SU-DHL-6 (cell line): ENCODE data around the gene ARF3.

Source experiments
- H2AFZ ChIP-seq: fragments of 200-600 bp; sonication (generic); 2 replicates; pipeline ENCODE4 v1.6.1; 2014; ENCODE audit warnings: low read depth, mild to moderate bottlenecking, moderate library complexity, mixed read lengths, antibody characterized with exemption, low read length; ENCODE audit not compliant: severe bottlenecking
- H3F3A ChIP-seq: fragments of 200-600 bp; shearing (Covaris generic); 2 replicates; pipeline ENCODE4 v1.6.0; 2016; ENCODE audit warnings: antibody characterized with exemption, mild to moderate bottlenecking; ENCODE audit not compliant: insufficient read depth
- H3K27ac ChIP-seq: fragments of 200-600 bp; sonication (generic); 2 replicates; pipeline ENCODE4 v1.5.1; 2016; ENCODE audit warnings: low read depth, mild to moderate bottlenecking, low read length, moderate library complexity, mixed read lengths
- H3K27me3 ChIP-seq: fragments of 200-600 bp; sonication (generic), shearing (Covaris generic); 2 replicates; pipeline ENCODE4 v1.6.0; 2014; ENCODE audit warnings: mild to moderate bottlenecking, low read length
- H3K36me3 ChIP-seq: fragments of 200-600 bp; sonication (generic); 2 replicates; pipeline ENCODE4 v1.6.1; 2014; ENCODE audit warnings: mild to moderate bottlenecking, low read length, mixed read lengths
- H3K4me2 ChIP-seq: fragments of 300-600, 200-600 bp; shearing (Covaris generic), sonication (generic); 2 replicates; pipeline ENCODE4 v1.6.0; 2014; ENCODE audit warnings: low read length, low read depth, mild to moderate bottlenecking; ENCODE audit not compliant: poor library complexity, severe bottlenecking
- H3K4me3 ChIP-seq: fragments of 200-600 bp; sonication (generic); 2 replicates; pipeline ENCODE4 v1.5.1; 2014; ENCODE audit warnings: antibody characterized with exemption, low read length, mild to moderate bottlenecking, mixed read lengths; ENCODE audit not compliant: insufficient read depth, poor library complexity, severe bottlenecking
- H3K79me2 ChIP-seq: fragments of 200-600 bp; sonication (generic); 2 replicates; pipeline ENCODE4 v1.6.1; 2014; ENCODE audit warnings: mild to moderate bottlenecking, low read length, moderate library complexity; ENCODE audit not compliant: insufficient read depth
- H3K9ac ChIP-seq: fragments of 200-600 bp; sonication (generic); 2 replicates; pipeline ENCODE4 v1.7.0; 2014; ENCODE audit warnings: mild to moderate bottlenecking, low read length
- H3K9me2 ChIP-seq: fragments of 200-600 bp; sonication (generic); replicated peaks from 2 replicates; pipeline ENCODE4 v1.6.1; 2014; ENCODE audit warnings: low read length; ENCODE audit not compliant: insufficient read depth
- H3K9me3 ChIP-seq: fragments of 200-600 bp; sonication (generic); 2 replicates; pipeline ENCODE4 v1.6.1; 2014; ENCODE audit warnings: low read length, mixed read lengths; ENCODE audit not compliant: insufficient read depth
- H4K20me1 ChIP-seq: fragments of 200-600 bp; sonication (generic); 2 replicates; pipeline ENCODE4 v1.6.1; 2014; ENCODE audit warnings: low read depth, mild to moderate bottlenecking, antibody characterized with exemption, low read length, moderate library complexity, mixed read lengths
- CTCF ChIP-seq: fragments of 200-600 bp; sonication (generic); IDR thresholded peaks from one replicate; pipeline ENCODE4 v1.5.1; 2017; ENCODE audit warnings: antibody characterized with exemption, mild to moderate bottlenecking, low read length, moderate library complexity; ENCODE audit not compliant: insufficient read depth, poor library complexity, severe bottlenecking
- EZH2phosphoT487 ChIP-seq: fragments of 200-600 bp; sonication (generic), shearing (Covaris generic); conservative IDR thresholded peaks from 2 replicates; pipeline ENCODE4 v1.6.1; 2018; ENCODE audit warnings: mild to moderate bottlenecking, antibody characterized with exemption, low read length, moderate library complexity, mixed read lengths

Gene ARF3

GRCh38 chr12:48982397-48983080, 25.3 kb upstream of the ARF3 start:
- Histone ChIP-seq H3K4me2 (no peak overlapping the region), H3K79me2 (no peaks in the 10 kb centered on the region), H3K4me3 (no peak overlapping the region), H4K20me1 (no peaks in the 10 kb centered on the region), H3K9ac (no peak overlapping the region), H3F3A (no peaks in the 10 kb centered on the region), H3K9me2 (no peaks in the 10 kb centered on the region), H3K27me3 (no peaks in the 10 kb centered on the region), H3K36me3 (no peaks in the 10 kb centered on the region), H3K9me3 (no peaks in the 10 kb centered on the region), H2AFZ (no peak overlapping the region), H3K27ac (no peak overlapping the region)
- no peak for TF ChIP-seq CTCF
- TF ChIP-seq EZH2phosphoT487, result no peak

- Histone ChIP-seq H3K9ac (no peak overlapping the region), H3K27ac (no peak overlapping the region), H3K79me2 (no peaks in the 10 kb centered on the region), H3K27me3 (no peaks in the 10 kb centered on the region), H3K36me3 (no peaks in the 10 kb centered on the region), H3F3A (no peaks in the 10 kb centered on the region), H3K4me3 (no peak overlapping the region), H3K9me3 (no peaks in the 10 kb centered on the region), H4K20me1 (no peaks in the 10 kb centered on the region), H2AFZ (no peak overlapping the region), H3K9me2 (no peaks in the 10 kb centered on the region), H3K4me2 (no peak overlapping the region)
- TF ChIP-seq CTCF, result no peak
- TF ChIP-seq EZH2phosphoT487, result no peak
These were observed 24.5 kb upstream of the ARF3 start for GRCh38 chr12:48981757-48982157.

GRCh38 chr12:48980953-48981756, 23.9 kb upstream of the ARF3 start:
- Histone ChIP-seq H3K79me2 (no peaks in the 10 kb centered on the region), H3K4me2 (peak overlapping the region; percentile 8), H2AFZ (no peak overlapping the region), H3K27ac (no peak overlapping the region), H3K9me2 (no peaks in the 10 kb centered on the region), H4K20me1 (no peaks in the 10 kb centered on the region), H3K4me3 (no peak overlapping the region), H3K27me3 (no peaks in the 10 kb centered on the region), H3K36me3 (no peaks in the 10 kb centered on the region), H3F3A (no peaks in the 10 kb centered on the region), H3K9ac (no peak overlapping the region), H3K9me3 (no peaks in the 10 kb centered on the region)
- TF ChIP-seq EZH2phosphoT487, result no peak
- no peak for TF ChIP-seq CTCF
